CD4-positive, alpha-beta memory T cell (primary cell): ENCODE measurements around the gene MGAM2. TPM values are rescaled to one million over a fixed set of nuclear protein-coding genes. Genes with fewer than 3 reads are reported as not detected.

ENCODE experiments used
- CTCF ChIA-PET: fragments of 350-600 bp; sonication (Branson Sonifier 250); formaldehyde crosslinking; loops from one replicate; lab custom pipeline; 2021; ENCODE audit warnings: inconsistent platforms; ENCODE audit not compliant: partially characterized antibody; lab: Charles Lee
- POLR2A ChIA-PET: fragments of 350-600 bp; sonication (Branson Sonifier 250); formaldehyde crosslinking; loops from one replicate; lab custom pipeline; 2021; ENCODE audit not compliant: partially characterized antibody; lab: Charles Lee
- DNase-seq, 5 donors: peaks; one replicate each; pipeline versions ENCODE4 v3.0.0 to v3.0.0-alpha.2; 2020 to 2022; ENCODE audit warnings: mixed read lengths in 1 of 5
- H3K27ac ChIP-seq: one replicate; pipeline ENCODE4 v1.7.0; 2013; ENCODE audit warnings: low read depth, low read length
- H3K27me3 ChIP-seq: 2 replicates; pipeline ENCODE4 v1.7.0; 2013; ENCODE audit warnings: mild to moderate bottlenecking, low read length, moderate library complexity; ENCODE audit not compliant: insufficient read depth
- H3K36me3 ChIP-seq: 2 replicates; pipeline ENCODE4 v1.7.0; 2013; ENCODE audit warnings: mild to moderate bottlenecking, low read length, moderate library complexity; ENCODE audit not compliant: insufficient read depth
- H3K4me1 ChIP-seq: 2 replicates; pipeline ENCODE4 v1.7.0; 2013; ENCODE audit warnings: mild to moderate bottlenecking, low read length, moderate library complexity; ENCODE audit not compliant: insufficient read depth
- H3K4me3 ChIP-seq, 2 donors: one replicate each; pipeline ENCODE4 v1.7.0; 2013; ENCODE audit warnings: low read length in 2 of 2, mild to moderate bottlenecking in 1 of 2
- H3K9me3 ChIP-seq, 2 donors: one replicate each; pipeline ENCODE4 v1.7.0; 2013; ENCODE audit warnings: low read length in 2 of 2, control low read depth in 1 of 2; ENCODE audit not compliant: control insufficient read depth in 1 of 2
- H3K27ac Mint-ChIP-seq, 7 donors: one replicate each; pipeline ENCODE4 v1.8.0; 2020 to 2021; ENCODE audit warnings: mixed read lengths in 7 of 7, mild to moderate bottlenecking in 6 of 7, inconsistent platforms in 3 of 7, moderate library complexity in 3 of 7
- H3K27me3 Mint-ChIP-seq, 2 donors: one replicate each; pipeline ENCODE4 v1.8.0; 2020 to 2021; ENCODE audit warnings: mixed read lengths in 2 of 2
- H3K36me3 Mint-ChIP-seq, 2 donors: one replicate each; pipeline ENCODE4 v1.8.0; 2020 to 2021; ENCODE audit warnings: mixed read lengths in 2 of 2, inconsistent platforms in 1 of 2, mild to moderate bottlenecking in 1 of 2
- H3K4me1 Mint-ChIP-seq, 4 donors: one replicate each; pipeline ENCODE4 v1.8.0; 2020 to 2021; ENCODE audit warnings: mixed read lengths in 4 of 4, mild to moderate bottlenecking in 1 of 4
- H3K4me3 Mint-ChIP-seq, 8 donors: one replicate each; pipeline ENCODE4 v1.8.0; 2020 to 2021; ENCODE audit warnings: mixed read lengths in 8 of 8, mild to moderate bottlenecking in 7 of 8, moderate library complexity in 6 of 8, inconsistent platforms in 3 of 8
- H3K9me3 Mint-ChIP-seq, 8 donors: one replicate each; pipeline ENCODE4 v1.8.0; 2020 to 2021; ENCODE audit warnings: mixed read lengths in 8 of 8, mild to moderate bottlenecking in 5 of 8, inconsistent platforms in 3 of 8, moderate library complexity in 1 of 8
- intact Hi-C: fragments of 100-400 bp; cut with micrococcal nuclease; formaldehyde crosslinking; loops from one replicate; pipeline ENCODE4 v1.15.1; 2023
- polyA plus RNA-seq, 2 donors: library from polyadenylated mRNA; unstranded; fragments of 300-500 nt; fragmentation: Illumina TruSeq; gene quantifications; one replicate each; pipeline ENCODE4 v1.2.3, GENCODE V29; 2021
- total RNA-seq, 2 experiments: library from RNA; stranded (reverse); gene quantifications; one replicate each; pipeline ENCODE4 v1.2.3, GENCODE V29; 2021

MGAM2 gene
- not detected for total RNA-seq
- not detected for polyA plus RNA-seq

GRCh38 chr7:142111499-142111898, at the start of gene MGAM2:
Gene MGAM2, plus strand, starts transcription at chr7:142111718. Its CDS starts 5,156 bp downstream, at chr7:142116874.
- H3K27ac ChIP-seq = no peak within 1 kb of the TSS
- ChIA-PET CTCF (no interaction called here), POLR2A (no interaction called here)
- no peak for DNase-seq
- Mint-ChIP-seq H3K4me1 (no peaks in the 10 kb centered on the region), H3K9me3 (no peaks in the 10 kb centered on the region), H3K4me3 (no peak within 1 kb of the TSS), H3K27me3 (peaks cover 2 to 14% of the 10 kb centered on the region in 2 donors), H3K27ac (no peak within 1 kb of the TSS), H3K36me3 (no peaks in the 10 kb centered on the region)
- no peaks in the 10 kb centered on the region for H3K27me3 ChIP-seq
- no peak within 1 kb of the TSS for H3K4me3 ChIP-seq
- H3K36me3 ChIP-seq = no peaks in the 10 kb centered on the region
- intact Hi-C loops = no loop called here
- H3K4me1 ChIP-seq = no peaks in the 10 kb centered on the region
- no peaks in the 10 kb centered on the region for H3K9me3 ChIP-seq

- no peaks in the 10 kb centered on the region for H3K9me3 Mint-ChIP-seq
- H3K4me1 Mint-ChIP-seq = no peaks in the 10 kb centered on the region
- H3K27me3 Mint-ChIP-seq = peaks cover 2 to 3% of the 10 kb centered on the region in 2 donors
- intact Hi-C loops = no loop called here
- H3K36me3 Mint-ChIP-seq = no peaks in the 10 kb centered on the region
- POLR2A ChIA-PET = no interaction called here
- no peaks in the 10 kb centered on the region for H3K36me3 ChIP-seq
- no peaks in the 10 kb centered on the region for H3K9me3 ChIP-seq
- H3K4me3 Mint-ChIP-seq = no peak overlapping the region
- no peak overlapping the region for H3K27ac Mint-ChIP-seq
- CTCF ChIA-PET = no interaction called here
- no peaks in the 10 kb centered on the region for H3K27me3 ChIP-seq
- no peak overlapping the region for H3K4me3 ChIP-seq
- no peak for DNase-seq
- H3K4me1 ChIP-seq = no peaks in the 10 kb centered on the region
- no peak overlapping the region for H3K27ac ChIP-seq
Measured at GRCh38 chr7:142063551-142064442, 47.7 kb upstream of the MGAM2 start.

GRCh38 chr7:142066536-142066935, 45.0 kb upstream of the MGAM2 start:
- Mint-ChIP-seq H3K9me3 (no peaks in the 10 kb centered on the region), H3K36me3 (no peaks in the 10 kb centered on the region), H3K27me3 (peaks cover 2 to 3% of the 10 kb centered on the region in 2 donors), H3K4me3 (no peak overlapping the region), H3K4me1 (no peaks in the 10 kb centered on the region), H3K27ac (no peak overlapping the region)
- no peak for DNase-seq
- POLR2A ChIA-PET = no interaction called here
- H3K27me3 ChIP-seq = no peaks in the 10 kb centered on the region
- H3K9me3 ChIP-seq = no peaks in the 10 kb centered on the region
- no peaks in the 10 kb centered on the region for H3K36me3 ChIP-seq
- H3K4me1 ChIP-seq = no peaks in the 10 kb centered on the region
- intact Hi-C loops = no loop called here
- H3K4me3 ChIP-seq = no peak overlapping the region
- CTCF ChIA-PET = no interaction called here
- no peak overlapping the region for H3K27ac ChIP-seq

GRCh38 chr7:142077762-142078161, 33.8 kb upstream of the MGAM2 start:
- H3K4me1 Mint-ChIP-seq = no peaks in the 10 kb centered on the region
- Histone ChIP-seq H3K36me3 (no peaks in the 10 kb centered on the region), H3K9me3 (no peaks in the 10 kb centered on the region), H3K4me3 (no peak overlapping the region), H3K27ac (no peak overlapping the region), H3K27me3 (no peaks in the 10 kb centered on the region), H3K4me1 (no peaks in the 10 kb centered on the region)
- intact Hi-C loops = no loop called here
- peaks cover 0 to 2% (median 0%) of the 10 kb centered on the region in 8 donors for H3K9me3 Mint-ChIP-seq
- POLR2A ChIA-PET = no interaction called here
- H3K4me3 Mint-ChIP-seq = no peak overlapping the region
- peaks cover 0 to 3% of the 10 kb centered on the region in 2 donors for H3K27me3 Mint-ChIP-seq
- CTCF ChIA-PET = no interaction called here
- H3K27ac Mint-ChIP-seq = no peak overlapping the region
- no peak for DNase-seq
- no peaks in the 10 kb centered on the region for H3K36me3 Mint-ChIP-seq

- ChIA-PET CTCF (no interaction called here), POLR2A (no interaction called here)
- no peaks in the 10 kb centered on the region for H3K36me3 Mint-ChIP-seq
- H3K4me3 Mint-ChIP-seq = no peak overlapping the region
- H3K27me3 Mint-ChIP-seq = peaks cover 0 to 2% of the 10 kb centered on the region in 2 donors
- no peak overlapping the region for H3K27ac ChIP-seq
- H3K27me3 ChIP-seq = no peaks in the 10 kb centered on the region
- H3K4me3 ChIP-seq = no peak overlapping the region
- H3K9me3 ChIP-seq = no peaks in the 10 kb centered on the region
- no peaks in the 10 kb centered on the region for H3K36me3 ChIP-seq
- H3K4me1 ChIP-seq = no peaks in the 10 kb centered on the region
- DNase-seq = no peak
- intact Hi-C loops = no loop called here
- no peaks in the 10 kb centered on the region for H3K4me1 Mint-ChIP-seq
- H3K9me3 Mint-ChIP-seq = no peaks in the 10 kb centered on the region
- no peak overlapping the region for H3K27ac Mint-ChIP-seq
Measured at GRCh38 chr7:142083605-142084004, 27.9 kb upstream of the MGAM2 start.

GRCh38 chr7:142085428-142085827, 26.1 kb upstream of the MGAM2 start:
- ChIA-PET POLR2A (no interaction called here), CTCF (no interaction called here)
- Mint-ChIP-seq H3K4me3 (no peak overlapping the region), H3K36me3 (no peaks in the 10 kb centered on the region), H3K27ac (no peak overlapping the region), H3K27me3 (peaks cover 0 to 2% of the 10 kb centered on the region in 2 donors), H3K9me3 (no peaks in the 10 kb centered on the region), H3K4me1 (no peaks in the 10 kb centered on the region)
- Histone ChIP-seq H3K9me3 (no peaks in the 10 kb centered on the region), H3K36me3 (no peaks in the 10 kb centered on the region), H3K27ac (no peak overlapping the region), H3K27me3 (no peaks in the 10 kb centered on the region), H3K4me1 (no peaks in the 10 kb centered on the region), H3K4me3 (no peak overlapping the region)
- no peak for DNase-seq
- intact Hi-C loops = no loop called here

- Mint-ChIP-seq H3K4me1 (no peaks in the 10 kb centered on the region), H3K27me3 (peaks cover 2 to 3% of the 10 kb centered on the region in 2 donors), H3K9me3 (no peaks in the 10 kb centered on the region), H3K36me3 (no peaks in the 10 kb centered on the region), H3K4me3 (no peak overlapping the region), H3K27ac (peak overlapping the region in 1 of 7 donors; percentile 2)
- ChIA-PET CTCF (no interaction called here), POLR2A (no interaction called here)
- H3K4me1 ChIP-seq = no peaks in the 10 kb centered on the region
- no peaks in the 10 kb centered on the region for H3K27me3 ChIP-seq
- intact Hi-C loops = no loop called here
- H3K9me3 ChIP-seq = no peaks in the 10 kb centered on the region
- no peak overlapping the region for H3K27ac ChIP-seq
- H3K4me3 ChIP-seq = no peak overlapping the region
- no peak for DNase-seq
- H3K36me3 ChIP-seq = no peaks in the 10 kb centered on the region
Measured at GRCh38 chr7:142088022-142088714, 23.4 kb upstream of the MGAM2 start.
